Loucy (cell line): ENCODE results near the gene LRBA.
"Not testable (repeated sequence)": the region's sequence is repeated elsewhere in the genome, so short reads cannot be mapped to it uniquely, and the experiment has no call there.

ENCODE experiments used
- CTCF ChIP-seq: fragments of 200-600 bp; sonication (generic); conservative IDR thresholded peaks from 2 replicates; pipeline ENCODE4 v1.5.1; 2014; ENCODE audit warnings: mild to moderate bottlenecking, antibody characterized with exemption, low read length
- EZH2phosphoT487 ChIP-seq: fragments of 200-600 bp; IDR thresholded peaks from 2 replicates; pipeline ENCODE4 v1.6.1; 2018; ENCODE audit warnings: antibody characterized with exemption, mild to moderate bottlenecking, moderate library complexity, borderline replicate concordance

GRCh38 chr4:151063143-151063542, 48.1 kb upstream of the LRBA start:
- TF ChIP-seq CTCF, EZH2phosphoT487: not testable (repeated sequence)
